Thoracic aorta (tissue), 2 donors: ENCODE measurements around the gene POU4F1. TPM values are rescaled to one million over a fixed set of nuclear protein-coding genes. Genes with fewer than 3 reads are reported as not detected.

Experiments used
- ATAC-seq: fragments of 150-250 bp; one replicate; pipeline ENCODE4 v1.8.0; 2017; ENCODE audit warnings: low read depth; ENCODE audit not compliant: insufficient number of reproducible peaks, low FRiP score
- DNase-seq: peaks from one replicate; pipeline ENCODE4 v3.0.0-alpha.2; 2020; ENCODE audit warnings: low spot score
- H3K27ac ChIP-seq, 2 donors: fragments of 200-600 bp; sonication (generic); 1 replicate in 1 of 2; 2 replicates in 1 of 2; pipeline ENCODE4 v1.5.1; 2016; ENCODE audit warnings: mild to moderate bottlenecking in 2 of 2, moderate library complexity in 2 of 2
- H3K27me3 ChIP-seq: fragments of 200-600 bp; sonication (generic); replicated peaks from 2 replicates; pipeline ENCODE4 v1.6.0; 2016; ENCODE audit warnings: mild to moderate bottlenecking; ENCODE audit not compliant: insufficient read depth
- H3K36me3 ChIP-seq: fragments of 200-600 bp; sonication (generic); one replicate; pipeline ENCODE4 v1.5.1; 2016
- H3K4me1 ChIP-seq, 2 donors: fragments of 200-600 bp; sonication (generic); 1 replicate in 1 of 2; 2 replicates in 1 of 2; pipeline versions ENCODE4 v1.5.1 to v1.6.0; 2016; ENCODE audit warnings: low read depth in 2 of 2, mild to moderate bottlenecking in 1 of 2; ENCODE audit not compliant: control insufficient read depth in 1 of 2
- H3K4me3 ChIP-seq: fragments of 200-600 bp; sonication (generic); 2 replicates; pipeline ENCODE4 v1.5.1; 2016; ENCODE audit warnings: mild to moderate bottlenecking
- H3K9me3 ChIP-seq: fragments of 200-600 bp; sonication (generic); 2 replicates; pipeline ENCODE4 v1.5.1; 2016
- CTCF ChIP-seq: fragments of 200-600 bp; sonication (generic); IDR thresholded peaks from one replicate; pipeline ENCODE4 v1.5.1; 2019; ENCODE audit warnings: antibody characterized with exemption
- total RNA-seq, 2 donors: library from RNA; depleted of rRNA; stranded (reverse); fragments of >200 nt; gene quantifications; one replicate each; pipeline versions ENCODE4 v1.1.0 to v1.2.3, GENCODE V29; 2016

The POU4F1 gene
- total RNA-seq, 2 donors from 2014 or later: 1.1 TPM; not detected in 1

GRCh38 chr13:78589206-78589605 lies 14.1 kb downstream of the POU4F1 start:
- Histone ChIP-seq H3K27ac (no peak overlapping the region), H3K27me3 (peaks cover 16% of the 10 kb centered on the region), H3K4me3 (no peak overlapping the region), H3K4me1 (no peaks in the 10 kb centered on the region), H3K36me3 (no peaks in the 10 kb centered on the region), H3K9me3 (no peaks in the 10 kb centered on the region)
- no peak for ATAC-seq
- no peak for TF ChIP-seq CTCF
- no peak for DNase-seq

GRCh38 chr13:78587395-78587794 lies 16.0 kb downstream of the POU4F1 start:
- Histone ChIP-seq H3K9me3 (no peaks in the 10 kb centered on the region), H3K27ac (no peak overlapping the region), H3K4me1 (no peaks in the 10 kb centered on the region), H3K36me3 (no peaks in the 10 kb centered on the region), H3K4me3 (no peak overlapping the region), H3K27me3 (peaks cover 8% of the 10 kb centered on the region)
- DNase-seq (no peak), ATAC-seq (no peak)
- TF ChIP-seq CTCF: no peak

- DNase-seq (no peak), ATAC-seq (no peak)
- Histone ChIP-seq H3K4me3 (no peak overlapping the region), H3K9me3 (no peaks in the 10 kb centered on the region), H3K4me1 (no peaks in the 10 kb centered on the region), H3K27ac (no peak overlapping the region), H3K36me3 (no peaks in the 10 kb centered on the region), H3K27me3 (peaks cover 5% of the 10 kb centered on the region)
- TF ChIP-seq CTCF: no peak
These were observed 16.6 kb downstream of the POU4F1 start for GRCh38 chr13:78586706-78587105.

GRCh38 chr13:78576261-78576660 lies 27.1 kb downstream of the POU4F1 start:
- no peak for ATAC-seq
- Histone ChIP-seq H3K4me3 (no peak overlapping the region), H3K9me3 (no peaks in the 10 kb centered on the region), H3K36me3 (no peaks in the 10 kb centered on the region), H3K4me1 (no peaks in the 10 kb centered on the region), H3K27ac (no peak overlapping the region), H3K27me3 (peaks cover 4% of the 10 kb centered on the region)
- no peak for DNase-seq
- no peak for TF ChIP-seq CTCF

- DNase-seq (no peak), ATAC-seq (no peak)
- Histone ChIP-seq H3K9me3 (no peaks in the 10 kb centered on the region), H3K27ac (no peak overlapping the region), H3K36me3 (no peaks in the 10 kb centered on the region), H3K27me3 (peaks cover 4% of the 10 kb centered on the region), H3K4me1 (no peaks in the 10 kb centered on the region), H3K4me3 (no peak overlapping the region)
- TF ChIP-seq CTCF: no peak
These were observed 30.9 kb downstream of the POU4F1 start for GRCh38 chr13:78572459-78572858.
